ENCODE results near the gene CCDC40. TPM values are rescaled to one million over a fixed set of nuclear protein-coding genes. Genes with fewer than 3 reads are reported as not detected.

The CCDC40 gene
- total and polyA plus RNA-seq, 9 of the 15 experiments (the other 6 are each of a cell fraction or from before 2014, with no cell fraction given) = 0.07 to 0.33 TPM; not detected in 7

GRCh38 chr17:80095038-80095843 is 58.8 kb downstream of the CCDC40 start:
- Histone ChIP-seq H3K9me3 (replicated peaks; ENCODE audit: control insufficient read depth, insufficient read depth, low read depth, low read length) (no peaks in the 10 kb centered on the region), H2AFZ (ENCODE audit: low read depth, low read length) (no peak overlapping the region), H3K9ac (ENCODE audit: insufficient read depth in 1 of 2, low read depth in 2 of 2, low read length in 2 of 2) (no peak overlapping the region; a peak in 1 of 4 replicates), H3K27ac (ENCODE audit: extremely low read depth, low read depth, low read length) (no peak overlapping the region), H3K4me1 (replicated peaks in 1 of 2; ENCODE audit: control insufficient read depth in 2 of 2, insufficient read depth in 2 of 2, low read length in 2 of 2) (peaks cover 0 to 19% of the 10 kb centered on the region in 2 experiments; a peak in 2 of 5 replicates), H3K36me3 (ENCODE audit: control insufficient read depth, insufficient read depth, low read length) (no peaks in the 10 kb centered on the region), H3K79me2 (ENCODE audit: control insufficient read depth, insufficient read depth, low read length) (no peaks in the 10 kb centered on the region), H3K4me2 (ENCODE audit: insufficient read depth, low read length) (no peak overlapping the region), H3K27me3 (ENCODE audit: control insufficient read depth in 2 of 2, insufficient read depth in 2 of 2, low read length in 2 of 2) (peaks cover 26 to 56% of the 10 kb centered on the region in 2 experiments; a peak in 4 of 5 replicates), H4K20me1 (replicated peaks; ENCODE audit: control insufficient read depth, insufficient read depth, low read length) (no peaks in the 10 kb centered on the region), H3K4me3 (no peak overlapping the region), H3K9me1 (ENCODE audit: control insufficient read depth, insufficient read depth, low read length) (no peaks in the 10 kb centered on the region)
- in situ Hi-C loops (cut with MboI) (no loop called here), intact Hi-C loops (cut with micrococcal nuclease) (no loop called here)
- ATAC-seq = no peak
- no peak for FAIRE-seq
- TF ChIP-seq WHSC1 (IDR thresholded peaks at IDR 0.05; ENCODE audit: low read length) = no peak
- TF ChIP-seq MAZ (CRISPR knock-in tag; conservative IDR thresholded peaks at IDR 0.05 in 1 of 2, IDR thresholded peaks at IDR 0.05 in 1 of 2) = no peak
- no peak for TF ChIP-seq ZHX1 (conservative IDR thresholded peaks at IDR 0.05; ENCODE audit: low read length)
- no peak for TF ChIP-seq POLR3G (IDR thresholded peaks at IDR 0.05; ENCODE audit: extremely low read depth, insufficient read length, insufficient replicate concordance)
- no peak for TF ChIP-seq PML (IDR thresholded peaks at IDR 0.05; ENCODE audit: low read length)
- no peak for TF ChIP-seq TCFL5 (CRISPR knock-in tag; conservative IDR thresholded peaks at IDR 0.05)
- no peak for TF ChIP-seq NONO (IDR thresholded peaks at IDR 0.05; ENCODE audit: low read depth in 2 of 2, low read length in 1 of 2)
- TF ChIP-seq MCM7 (IDR thresholded peaks at IDR 0.05) = no peak
- TF ChIP-seq PHB (CRISPR knock-in tag; IDR thresholded peaks at IDR 0.05) = no peak
- TF ChIP-seq CGGBP1 (CRISPR knock-in tag; IDR thresholded peaks at IDR 0.05) = no peak
- TF ChIP-seq MCM5 (IDR thresholded peaks at IDR 0.05; ENCODE audit: low read depth) = no peak
- no peak for TF ChIP-seq FIP1L1 (IDR thresholded peaks at IDR 0.05; ENCODE audit: low read depth, low read length, poor library complexity, severe bottlenecking)
- TF ChIP-seq MIER1 (IDR thresholded peaks at IDR 0.05; ENCODE audit: low read depth) = no peak
- TF ChIP-seq TBL1XR1 (IDR thresholded peaks at IDR 0.05; ENCODE audit: low read length in 2 of 2) = no peak
- TF ChIP-seq FUS (optimal IDR thresholded peaks at IDR 0.05; ENCODE audit: low read depth, low read length) = no peak
- BruUV-seq (replicated peaks) = no TSS peak
- CTCF ChIA-PET (ENCODE audit: low intra/inter-chr PET ratio) = no interaction called here
- 22% methylated on average over 29 of the region's 37 CpGs for WGBS (ENCODE audit: insufficient coverage, low coverage, missing lambda C conversion rate)
- POLR2A ChIA-PET = no interaction called here
- DNase-seq (ENCODE audit: extremely low read depth in 1 of 4, low spot score in 3 of 4) = no peak

Measured in K562 (cell line).